Activated naive CD8-positive, alpha-beta T cell treated with anti-CD3 and anti-CD28 coated beads, Interleukin-2, amount 50 U/mL, for 24 hours (primary cell): ENCODE results near the gene TMPRSS6.
"Not testable (repeated sequence)": the region's sequence is repeated elsewhere in the genome, so short reads cannot be mapped to it uniquely, and the experiment has no call there.

Experiments used
- ATAC-seq: fragments of 150-1000 bp; cut with Tn5 transposase; one replicate; pipeline ENCODE4 v1.10.0; 2021
- DNase-seq: peaks from one replicate; pipeline ENCODE4 v3.0.0; 2021
- H3K27ac Mint-ChIP-seq: one replicate; pipeline ENCODE4 v1.8.0; 2021; ENCODE audit warnings: mild to moderate bottlenecking, mixed read lengths
- H3K27me3 Mint-ChIP-seq: one replicate; pipeline ENCODE4 v1.8.0; 2021; ENCODE audit warnings: mixed read lengths
- H3K36me3 Mint-ChIP-seq: one replicate; pipeline ENCODE4 v1.8.0; 2021; ENCODE audit warnings: low read depth, mixed read lengths
- H3K4me1 Mint-ChIP-seq: one replicate; pipeline ENCODE4 v1.8.0; 2021; ENCODE audit warnings: mixed read lengths
- H3K4me3 Mint-ChIP-seq: one replicate; pipeline ENCODE4 v1.8.0; 2021; ENCODE audit warnings: mild to moderate bottlenecking, moderate library complexity, mixed read lengths
- H3K9me3 Mint-ChIP-seq: one replicate; pipeline ENCODE4 v1.8.0; 2021; ENCODE audit warnings: mixed read lengths

Gene TMPRSS6

GRCh38 chr22:37079158-37079557 is 30.4 kb downstream of the TMPRSS6 start:
- ATAC-seq (no peak), DNase-seq (peak; percentile 26)
- Mint-ChIP-seq H3K9me3 (no peaks in the 10 kb centered on the region), H3K36me3 (no peaks in the 10 kb centered on the region), H3K27me3 (peaks cover 13% of the 10 kb centered on the region), H3K4me1 (peaks cover 59% of the 10 kb centered on the region), H3K4me3 (peak overlapping the region; percentile 48), H3K27ac (peak overlapping the region; percentile 96)

- no peaks in the 10 kb centered on the region for H3K9me3 Mint-ChIP-seq
- H3K27ac Mint-ChIP-seq = peak overlapping the region; percentile 96
- DNase-seq (peak; percentile 93), ATAC-seq (peak; percentile 25)
- peaks cover 56% of the 10 kb centered on the region for H3K4me1 Mint-ChIP-seq
- peak overlapping the region; percentile 5 for H3K4me3 Mint-ChIP-seq
- no peaks in the 10 kb centered on the region for H3K36me3 Mint-ChIP-seq
- peaks cover 13% of the 10 kb centered on the region for H3K27me3 Mint-ChIP-seq
Measured at GRCh38 chr22:37077802-37078448, 31.6 kb downstream of the TMPRSS6 start.

DNA sequence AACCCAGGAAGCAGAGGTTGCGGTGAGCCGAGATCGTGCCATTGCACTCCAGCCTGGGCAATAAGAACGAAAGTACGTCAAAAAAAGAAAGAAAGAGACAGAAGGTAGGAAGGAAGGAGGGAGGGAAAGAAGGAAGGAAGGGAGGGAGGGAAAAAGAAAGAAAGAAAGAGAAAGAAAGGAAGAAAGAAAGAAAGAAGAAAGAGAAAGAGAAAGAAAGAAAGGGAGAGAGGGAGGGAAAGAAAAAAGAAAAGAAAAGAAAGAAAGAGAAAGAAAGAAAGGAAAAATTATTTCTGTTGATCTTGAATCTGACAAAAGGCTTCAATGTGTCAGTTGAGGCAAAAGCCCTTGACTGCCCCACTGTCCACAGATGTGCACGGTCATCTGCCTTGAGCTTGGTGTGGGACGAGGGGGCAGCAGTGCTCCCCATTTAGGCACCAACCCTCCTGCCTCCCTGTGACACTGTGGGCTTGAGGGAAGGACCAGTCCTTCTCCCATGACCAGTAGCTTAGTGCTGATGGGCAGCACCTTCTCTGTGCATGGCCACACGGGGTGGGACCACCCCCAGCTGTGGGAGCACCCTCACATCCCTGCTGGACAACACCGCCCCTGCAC is 33.6 kb downstream of the TMPRSS6 start:
- H3K36me3 Mint-ChIP-seq = no peaks in the 10 kb centered on the region
- no peak for DNase-seq
- H3K4me1 Mint-ChIP-seq = peaks cover 36% of the 10 kb centered on the region
- H3K27ac Mint-ChIP-seq = no peak overlapping the region
- ATAC-seq = no peak
- no peak overlapping the region for H3K4me3 Mint-ChIP-seq
- peaks cover 13% of the 10 kb centered on the region for H3K27me3 Mint-ChIP-seq
- no peaks in the 10 kb centered on the region for H3K9me3 Mint-ChIP-seq

- ATAC-seq (no peak), DNase-seq (no peak)
- no peak overlapping the region for H3K4me3 Mint-ChIP-seq
- H3K36me3 Mint-ChIP-seq = no peaks in the 10 kb centered on the region
- H3K9me3 Mint-ChIP-seq = no peaks in the 10 kb centered on the region
- H3K27me3 Mint-ChIP-seq = peaks cover 18% of the 10 kb centered on the region
- peaks cover 27% of the 10 kb centered on the region for H3K4me1 Mint-ChIP-seq
- no peak overlapping the region for H3K27ac Mint-ChIP-seq
Measured at GRCh38 chr22:37075046-37075445, 34.5 kb downstream of the TMPRSS6 start.

GRCh38 chr22:37074537-37074936 is 35.0 kb downstream of the TMPRSS6 start:
- no peak for ATAC-seq
- DNase-seq = no peak
- no peaks in the 10 kb centered on the region for H3K9me3 Mint-ChIP-seq
- no peak overlapping the region for H3K4me3 Mint-ChIP-seq
- H3K4me1 Mint-ChIP-seq = peaks cover 22% of the 10 kb centered on the region
- H3K27me3 Mint-ChIP-seq = peaks cover 23% of the 10 kb centered on the region
- H3K36me3 Mint-ChIP-seq = no peaks in the 10 kb centered on the region
- no peak overlapping the region for H3K27ac Mint-ChIP-seq

- no peak for ATAC-seq
- no peak for DNase-seq
- Mint-ChIP-seq H3K4me3 (no peak overlapping the region), H3K4me1 (peaks cover 4% of the 10 kb centered on the region), H3K36me3 (no peaks in the 10 kb centered on the region), H3K27me3 (peaks cover 32% of the 10 kb centered on the region), H3K9me3 (no peaks in the 10 kb centered on the region), H3K27ac (no peak overlapping the region)
Measured at GRCh38 chr22:37072673-37073072, 36.8 kb downstream of the TMPRSS6 start.

DNA sequence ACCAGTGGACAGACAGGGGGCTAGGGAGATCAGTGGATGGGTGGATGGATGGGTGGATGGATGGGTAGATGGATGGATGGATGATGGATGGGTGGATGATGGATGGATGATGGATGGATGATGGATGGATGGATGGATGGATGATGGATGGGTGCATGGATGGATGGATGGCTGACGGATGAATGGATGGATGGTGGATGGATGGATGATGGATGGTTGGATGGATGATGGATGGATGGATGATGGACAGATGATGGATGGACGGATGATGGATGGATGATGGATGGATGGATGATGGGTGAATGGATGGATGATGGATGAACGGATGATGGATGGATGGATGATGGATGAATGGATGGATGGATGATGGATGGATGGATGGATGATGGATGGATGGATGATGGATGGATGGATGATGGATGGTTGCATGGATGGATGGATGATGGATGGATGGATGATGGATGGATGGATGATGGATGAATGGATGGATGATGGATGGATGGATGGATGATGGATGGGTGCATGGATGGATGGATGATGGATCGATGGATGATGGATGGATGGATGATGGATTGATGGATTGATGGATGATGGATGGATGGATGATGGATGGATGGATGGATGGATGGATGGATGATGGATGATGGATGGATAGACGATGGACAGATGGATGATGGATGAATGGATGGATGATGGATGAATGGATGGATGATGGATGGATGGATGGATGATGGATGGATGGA is 37.5 kb downstream of the TMPRSS6 start:
- H3K4me3 Mint-ChIP-seq, DNase-seq, H3K9me3 Mint-ChIP-seq, H3K27ac Mint-ChIP-seq, H3K36me3 Mint-ChIP-seq, ATAC-seq, H3K4me1 Mint-ChIP-seq: not testable (repeated sequence)
- H3K27me3 Mint-ChIP-seq = peaks cover 33% of the 10 kb centered on the region

GRCh38 chr22:37070744-37071143 is 38.8 kb downstream of the TMPRSS6 start:
- no peak overlapping the region for H3K4me3 Mint-ChIP-seq
- no peak overlapping the region for H3K27ac Mint-ChIP-seq
- no peaks in the 10 kb centered on the region for H3K9me3 Mint-ChIP-seq
- peaks cover 1% of the 10 kb centered on the region for H3K36me3 Mint-ChIP-seq
- ATAC-seq = no peak
- peaks cover 31% of the 10 kb centered on the region for H3K27me3 Mint-ChIP-seq
- H3K4me1 Mint-ChIP-seq = no peaks in the 10 kb centered on the region
- no peak for DNase-seq

DNA sequence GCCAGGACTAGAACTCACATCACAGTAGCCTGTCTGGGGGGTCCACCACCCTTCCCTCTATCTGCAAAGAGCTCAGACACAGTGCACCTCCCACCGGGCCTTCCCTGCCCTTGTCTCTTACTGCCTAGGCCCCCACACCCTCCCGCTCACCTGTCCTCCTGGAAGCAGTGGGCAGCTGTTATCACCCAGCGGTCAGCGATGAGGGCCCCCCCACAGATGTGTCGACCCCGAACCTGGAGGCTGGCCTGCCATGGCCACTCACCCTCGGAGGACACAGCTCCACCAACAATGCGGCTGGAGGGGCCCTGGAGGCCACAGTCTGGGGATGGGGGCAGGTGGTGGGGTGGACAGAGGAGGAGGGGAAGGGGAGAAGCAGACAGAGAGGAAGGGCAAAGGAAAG is 39.2 kb downstream of the TMPRSS6 start:
- Mint-ChIP-seq H3K27ac (no peak overlapping the region), H3K4me3 (no peak overlapping the region), H3K36me3 (peaks cover 1% of the 10 kb centered on the region), H3K9me3 (no peaks in the 10 kb centered on the region), H3K27me3 (peaks cover 27% of the 10 kb centered on the region), H3K4me1 (no peaks in the 10 kb centered on the region)
- ATAC-seq (no peak), DNase-seq (no peak)

GRCh38 chr22:37069719-37070118 is 39.8 kb downstream of the TMPRSS6 start:
- DNase-seq (no peak), ATAC-seq (no peak)
- H3K9me3 Mint-ChIP-seq = no peaks in the 10 kb centered on the region
- H3K36me3 Mint-ChIP-seq = peaks cover 1% of the 10 kb centered on the region
- no peak overlapping the region for H3K27ac Mint-ChIP-seq
- H3K4me3 Mint-ChIP-seq = no peak overlapping the region
- no peaks in the 10 kb centered on the region for H3K4me1 Mint-ChIP-seq
- peaks cover 25% of the 10 kb centered on the region for H3K27me3 Mint-ChIP-seq

GRCh38 chr22:37069319-37069718 is 40.2 kb downstream of the TMPRSS6 start:
- H3K36me3 Mint-ChIP-seq = peaks cover 1% of the 10 kb centered on the region
- H3K4me3 Mint-ChIP-seq = no peak overlapping the region
- ATAC-seq = no peak
- H3K27me3 Mint-ChIP-seq = peaks cover 22% of the 10 kb centered on the region
- H3K9me3 Mint-ChIP-seq = no peaks in the 10 kb centered on the region
- no peaks in the 10 kb centered on the region for H3K4me1 Mint-ChIP-seq
- no peak overlapping the region for H3K27ac Mint-ChIP-seq
- DNase-seq = no peak

DNA sequence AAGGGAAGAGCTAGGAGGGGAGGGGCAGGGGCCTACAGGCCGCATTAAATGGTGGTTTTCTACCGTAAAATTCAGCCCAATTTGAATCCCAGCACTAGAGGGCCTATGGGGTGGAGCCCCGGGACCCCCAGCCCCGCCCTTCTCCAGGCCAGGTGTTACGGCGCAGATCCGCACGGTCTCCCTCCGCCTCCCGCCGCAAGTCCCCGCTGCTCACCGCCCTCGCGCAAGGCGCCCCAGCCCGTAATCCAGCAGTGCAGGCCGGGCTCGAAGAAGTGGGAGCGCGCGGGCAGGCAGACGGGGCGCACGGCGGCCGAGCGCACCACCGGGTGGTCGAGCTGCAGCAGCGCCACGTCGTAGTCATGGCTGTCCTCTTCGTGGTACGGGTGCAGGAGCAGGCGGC is 40.7 kb downstream of the TMPRSS6 start:
- no peak overlapping the region for H3K4me3 Mint-ChIP-seq
- no peaks in the 10 kb centered on the region for H3K4me1 Mint-ChIP-seq
- no peak overlapping the region for H3K27ac Mint-ChIP-seq
- peaks cover 21% of the 10 kb centered on the region for H3K27me3 Mint-ChIP-seq
- H3K9me3 Mint-ChIP-seq = no peaks in the 10 kb centered on the region
- ATAC-seq (no peak), DNase-seq (no peak)
- H3K36me3 Mint-ChIP-seq = peaks cover 1% of the 10 kb centered on the region

- Mint-ChIP-seq H3K4me1 (no peaks in the 10 kb centered on the region), H3K4me3 (no peak overlapping the region), H3K27me3 (peaks cover 21% of the 10 kb centered on the region)
Measured at GRCh38 chr22:37067428-37067827, 42.1 kb downstream of the TMPRSS6 start.

GRCh38 chr22:37065961-37066360 is 43.6 kb downstream of the TMPRSS6 start:
- Mint-ChIP-seq H3K27me3 (peaks cover 21% of the 10 kb centered on the region), H3K4me1 (peaks cover 11% of the 10 kb centered on the region), H3K27ac (no peak overlapping the region), H3K9me3 (no peaks in the 10 kb centered on the region), H3K36me3 (peaks cover 1% of the 10 kb centered on the region), H3K4me3 (no peak overlapping the region)
- ATAC-seq = no peak
- no peak for DNase-seq

More at GRCh38 chr22:37067428-37067827, 42.1 kb downstream of the TMPRSS6 start:
- no peak for DNase-seq
- no peak for ATAC-seq
- no peak overlapping the region for H3K27ac Mint-ChIP-seq
- H3K36me3 Mint-ChIP-seq = peaks cover 1% of the 10 kb centered on the region
- no peaks in the 10 kb centered on the region for H3K9me3 Mint-ChIP-seq

DNA sequence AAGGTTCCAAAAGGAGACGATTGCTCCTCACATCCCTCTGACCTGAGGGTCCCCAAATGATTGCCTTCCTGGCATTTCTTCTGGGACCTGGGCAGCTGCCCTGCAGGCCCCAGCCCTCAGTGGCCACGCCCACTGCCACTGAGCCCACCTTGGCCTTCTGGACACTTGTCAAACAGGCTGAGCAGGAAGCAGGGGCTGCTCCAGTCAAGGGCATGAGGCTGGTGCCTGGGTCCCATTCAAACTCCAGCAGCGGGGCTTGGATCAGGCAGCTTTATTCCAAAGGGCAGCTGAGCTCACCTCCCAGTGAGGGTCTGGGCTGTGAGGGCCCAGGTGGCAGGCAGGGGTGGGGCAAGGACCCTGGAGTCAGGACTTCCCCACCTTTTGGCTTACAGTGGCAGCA is 44.3 kb downstream of the TMPRSS6 start:
- DNase-seq = no peak
- H3K36me3 Mint-ChIP-seq = peaks cover 1% of the 10 kb centered on the region
- ATAC-seq = no peak
- H3K4me1 Mint-ChIP-seq = peaks cover 18% of the 10 kb centered on the region
- no peaks in the 10 kb centered on the region for H3K9me3 Mint-ChIP-seq
- no peak overlapping the region for H3K27ac Mint-ChIP-seq
- H3K4me3 Mint-ChIP-seq = no peak overlapping the region
- peaks cover 17% of the 10 kb centered on the region for H3K27me3 Mint-ChIP-seq
